ENCODE results near the gene EIF4A3. TPM values are rescaled to one million over a fixed set of nuclear protein-coding genes. Genes with fewer than 3 reads are reported as not detected.

EIF4A3 gene
- total RNA-seq, 1 experiment from 2014 or later = 124 TPM

- H3K27ac Mint-ChIP-seq (ENCODE audit: unreplicated experiment) = no peak overlapping the region
- CTCF ChIA-PET = no interaction called here
- no TSS peak for BruUV-seq (replicated peaks)
Observed at GRCh38 chr17:80152081-80152702, 5.3 kb upstream of the EIF4A3 start.

GRCh38 chr17:80151333-80151732, 4.4 kb upstream of the EIF4A3 start:
- Mint-ChIP-seq H3K9me3 (ENCODE audit: low read depth, unreplicated experiment) (no peaks in the 10 kb centered on the region), H3K36me3 (ENCODE audit: insufficient read depth, unreplicated experiment) (peaks cover 21% of the 10 kb centered on the region), H3K4me1 (ENCODE audit: low read depth, unreplicated experiment) (peaks cover 17% of the 10 kb centered on the region), H3K27me3 (ENCODE audit: unreplicated experiment) (no peaks in the 10 kb centered on the region), H3K27ac (ENCODE audit: unreplicated experiment) (no peak overlapping the region), H3K4me3 (ENCODE audit: low read depth, unreplicated experiment) (no peak overlapping the region)
- no peak for DNase-seq
- no peak for TF ChIP-seq CTCF (IDR thresholded peaks at IDR 0.05; ENCODE audit: unreplicated experiment)
- CTCF ChIA-PET = no interaction called here
- intact Hi-C loops (cut with micrococcal nuclease; ENCODE audit: unreplicated experiment) = no loop called here
- BruUV-seq (replicated peaks) = no TSS peak

More at GRCh38 chr17:80152081-80152702, 5.3 kb upstream of the EIF4A3 start:
- no peak overlapping the region for H3K4me3 Mint-ChIP-seq (ENCODE audit: low read depth, unreplicated experiment)
- peaks cover 14% of the 10 kb centered on the region for H3K36me3 Mint-ChIP-seq (ENCODE audit: insufficient read depth, unreplicated experiment)
- TF ChIP-seq CTCF (IDR thresholded peaks at IDR 0.05; ENCODE audit: unreplicated experiment) = no peak
- peaks cover 16% of the 10 kb centered on the region for H3K4me1 Mint-ChIP-seq (ENCODE audit: low read depth, unreplicated experiment)
- no peaks in the 10 kb centered on the region for H3K27me3 Mint-ChIP-seq (ENCODE audit: unreplicated experiment)
- intact Hi-C loops (cut with micrococcal nuclease; ENCODE audit: unreplicated experiment) = no loop called here
- H3K9me3 Mint-ChIP-seq (ENCODE audit: low read depth, unreplicated experiment) = no peaks in the 10 kb centered on the region
- no peak for DNase-seq

GRCh38 chr17:80146121-80147034, 550 bp downstream of the EIF4A3 start:
- H3K27me3 Mint-ChIP-seq (ENCODE audit: unreplicated experiment) = no peaks in the 10 kb centered on the region
- H3K4me1 Mint-ChIP-seq (ENCODE audit: low read depth, unreplicated experiment) = peaks cover 12% of the 10 kb centered on the region
- no peaks in the 10 kb centered on the region for H3K9me3 Mint-ChIP-seq (ENCODE audit: low read depth, unreplicated experiment)
- intact Hi-C loops (cut with micrococcal nuclease; ENCODE audit: unreplicated experiment) = loop anchor here (5.0 kb wide), 1 partner anchor 106 kb away; no protein-coding TSS in a partner anchor
- CTCF ChIA-PET = interaction anchor here (0.6 to 1.0 kb wide), 4 partner anchors 10 to 148 kb away, joined by 3 to 5 read pairs (median 4); no protein-coding TSS in a partner anchor
- no TSS peak for BruUV-seq (replicated peaks)
- peak overlapping the region; percentile 96 for H3K27ac Mint-ChIP-seq (ENCODE audit: unreplicated experiment)
- peaks cover 51% of the 10 kb centered on the region for H3K36me3 Mint-ChIP-seq (ENCODE audit: insufficient read depth, unreplicated experiment)
- H3K4me3 Mint-ChIP-seq (ENCODE audit: low read depth, unreplicated experiment) = peak overlapping the region; percentile 75
- no peak for DNase-seq
- TF ChIP-seq CTCF (IDR thresholded peaks at IDR 0.05; ENCODE audit: unreplicated experiment) = no peak

GRCh38 chr17:80145076-80146075, 1.6 kb downstream of the EIF4A3 start:
- peaks cover 57% of the 10 kb centered on the region for H3K36me3 Mint-ChIP-seq (ENCODE audit: insufficient read depth, unreplicated experiment)
- no peaks in the 10 kb centered on the region for H3K9me3 Mint-ChIP-seq (ENCODE audit: low read depth, unreplicated experiment)
- CTCF ChIA-PET = interaction anchor here (0.6 to 1.2 kb wide), 5 partner anchors 11 to 149 kb away, joined by 3 to 5 read pairs (median 3); no protein-coding TSS in a partner anchor
- H3K27ac Mint-ChIP-seq (ENCODE audit: unreplicated experiment) = peak overlapping the region; percentile 43
- no peaks in the 10 kb centered on the region for H3K27me3 Mint-ChIP-seq (ENCODE audit: unreplicated experiment)
- peak overlapping the region; percentile 75 for H3K4me3 Mint-ChIP-seq (ENCODE audit: low read depth, unreplicated experiment)
- BruUV-seq (replicated peaks) = TSS peak; percentile 25
- TF ChIP-seq CTCF (IDR thresholded peaks at IDR 0.05; ENCODE audit: unreplicated experiment) = no peak
- DNase-seq = no peak
- peaks cover 12% of the 10 kb centered on the region for H3K4me1 Mint-ChIP-seq (ENCODE audit: low read depth, unreplicated experiment)
- intact Hi-C loops (cut with micrococcal nuclease; ENCODE audit: unreplicated experiment) = loop anchor here (5.0 kb wide), 1 partner anchor 107 kb away; no protein-coding TSS in a partner anchor
